ENCODE data around the gene ACOT7.

- TF ChIP-seq POLR2A (IDR thresholded peaks at IDR 0.05; ENCODE audit: low read depth, low read length), result no peak
- TF ChIP-seq SPI1 (IDR thresholded peaks at IDR 0.05; ENCODE audit: low read depth, low read length), result no peak
- no peak for TF ChIP-seq POLR2AphosphoS5 (IDR thresholded peaks at IDR 0.05; ENCODE audit: low read depth, low read length)
- TF ChIP-seq TAF1 (IDR thresholded peaks at IDR 0.05; ENCODE audit: low read depth, low read length), result no peak
- no peak for TF ChIP-seq POU2F2 (IDR thresholded peaks at IDR 0.05; ENCODE audit: low read depth, low read length)
Measured at GRCh38 chr1:6360517-6361070, 33.0 kb downstream of the ACOT7 start.

Data from GM12891 (cell line).